Left ventricle myocardium superior (tissue), 1 donor: ENCODE data around the gene KLK4. TPM values are rescaled to one million over a fixed set of nuclear protein-coding genes. Genes with fewer than 3 reads are reported as not detected.

Experiments used
- total RNA-seq: library from RNA; stranded (reverse); fragmentation: NEBNext Ultra II Directional; extraction: Animal tissue kit (Norgen Biotek cat#: 25700); gene quantifications from one replicate; pipeline ENCODE4 v1.2.1, GENCODE V29; 2021
- donor health status: DM: no; HTN: yes; CAD: no; lungs with severe emphysema.

Gene KLK4
- total RNA-seq, 1 donor from 2014 or later: not detected

Other genes starting within 250 kb of the KLK4 start
- 0.32 TPM for gene SHANK1, start 191.6 kb downstream of the KLK4 start, total RNA-seq
- 2.9 TPM for gene CLEC11A, start 188.0 kb downstream of the KLK4 start, total RNA-seq
- gene GPR32, start 140.9 kb downstream of the KLK4 start, total RNA-seq: not detected
- gene ACP4, start 121.0 kb downstream of the KLK4 start, total RNA-seq: not detected
- gene KLK1, start 87.6 kb downstream of the KLK4 start, total RNA-seq: not detected
- gene KLK15, start 77.8 kb downstream of the KLK4 start, total RNA-seq: not detected
- gene KLK3, start 56.5 kb downstream of the KLK4 start, total RNA-seq: not detected
- gene KLK2, start 38.0 kb downstream of the KLK4 start, total RNA-seq: not detected
- gene KLK5, start 41.6 kb upstream of the KLK4 start, total RNA-seq: not detected
- not detected for gene KLK6, start 58.2 kb upstream of the KLK4 start, total RNA-seq
- gene KLK7, start 72.5 kb upstream of the KLK4 start, total RNA-seq: not detected
- gene KLK8, start 90.2 kb upstream of the KLK4 start, total RNA-seq: not detected
- 0.50 TPM for gene KLK10, start 108.3 kb upstream of the KLK4 start, total RNA-seq
- gene KLK11, start 115.2 kb upstream of the KLK4 start, total RNA-seq: 0.62 TPM
- gene KLK12, start 123.6 kb upstream of the KLK4 start, total RNA-seq: not detected
- not detected for gene KLK13, start 153.7 kb upstream of the KLK4 start, total RNA-seq
- gene KLK14, start 171.5 kb upstream of the KLK4 start, total RNA-seq: 0.89 TPM
- 3.6 TPM for gene CTU1, start 197.0 kb upstream of the KLK4 start, total RNA-seq
- 1.4 TPM for gene SIGLEC9, start 213.5 kb upstream of the KLK4 start, total RNA-seq
- 0.50 TPM for gene SIGLEC7, start 230.9 kb upstream of the KLK4 start, total RNA-seq